CD14-positive monocyte (primary cell): Measurements from ENCODE around the gene MAP2K7. TPM values are rescaled to one million over a fixed set of nuclear protein-coding genes. Genes with fewer than 3 reads are reported as not detected.

Experiments
- DNase-seq, 3 donors: peaks; one replicate each; pipeline ENCODE4 v3.0.0-alpha.2; 2011 to 2022
- H2AFZ ChIP-seq: 2 replicates; pipeline ENCODE4 v1.6.0; 2012; ENCODE audit warnings: mild to moderate bottlenecking, low read depth, low read length, inconsistent platforms; ENCODE audit not compliant: insufficient read depth, poor library complexity, severe bottlenecking
- H3K27ac ChIP-seq, 2 donors: 1 replicate in 1 of 2; 2 replicates in 1 of 2; pipeline ENCODE4 v1.5.1; 2012 to 2013; ENCODE audit warnings: low read length in 2 of 2, control low read depth in 1 of 2, inconsistent platforms in 1 of 2, low read depth in 1 of 2, mild to moderate bottlenecking in 1 of 2
- H3K27me3 ChIP-seq, 2 donors: one replicate each; pipeline versions ENCODE4 v1.6.0 to v1.6.1; 2011 to 2013; ENCODE audit warnings: low read length in 2 of 2; ENCODE audit not compliant: control insufficient read depth in 2 of 2, insufficient read depth in 2 of 2
- H3K36me3 ChIP-seq, 2 donors: replicated peaks in 1 of 2; 1 replicate in 1 of 2; 2 replicates in 1 of 2; pipeline versions ENCODE4 v1.5.1 to v1.6.1; 2012 to 2013; ENCODE audit warnings: low read length in 2 of 2, control low read depth in 1 of 2, inconsistent platforms in 1 of 2, mild to moderate bottlenecking in 1 of 2; ENCODE audit not compliant: insufficient read depth in 2 of 2, control insufficient read depth in 1 of 2
- H3K4me1 ChIP-seq, 2 donors: 1 replicate in 1 of 2; 2 replicates in 1 of 2; pipeline versions ENCODE4 v1.5.1 to v1.6.1; 2012 to 2013; ENCODE audit warnings: low read length in 2 of 2, control low read depth in 1 of 2, inconsistent platforms in 1 of 2, mild to moderate bottlenecking in 1 of 2, moderate library complexity in 1 of 2; ENCODE audit not compliant: insufficient read depth in 2 of 2, control insufficient read depth in 1 of 2
- H3K4me2 ChIP-seq: replicated peaks from 2 replicates; pipeline ENCODE3; 2012; ENCODE audit warnings: low read length, moderate library complexity, mild to moderate bottlenecking; ENCODE audit not compliant: poor library complexity, severe bottlenecking; ENCODE audit errors: extremely low read depth
- H3K4me3 ChIP-seq, 3 experiments: fragments of 200-600 bp in 1 of 3; sonication (generic) in 1 of 3; replicated peaks in 1 of 3; 1 replicate in 2 of 3; 2 replicates in 1 of 3; pipeline ENCODE4 v1.5.1; 2011 to 2013; ENCODE audit warnings: low read length in 3 of 3, mild to moderate bottlenecking in 3 of 3, control low read depth in 2 of 3, low read depth in 2 of 3, inconsistent platforms in 1 of 3, moderate library complexity in 1 of 3
- H3K79me2 ChIP-seq: 2 replicates; pipeline ENCODE4 v1.6.0; 2012; ENCODE audit warnings: mild to moderate bottlenecking, control low read depth, inconsistent platforms, low read length, moderate library complexity; ENCODE audit not compliant: insufficient read depth
- H3K9ac ChIP-seq: 2 replicates; pipeline ENCODE4 v1.6.0; 2017; ENCODE audit warnings: low read length, mild to moderate bottlenecking; ENCODE audit not compliant: insufficient read depth, poor library complexity, severe bottlenecking
- H3K9me3 ChIP-seq, 2 donors: replicated peaks in 1 of 2; 1 replicate in 1 of 2; 2 replicates in 1 of 2; pipeline versions ENCODE4 v1.5.1 to v1.6.1; 2012 to 2013; ENCODE audit warnings: low read length in 2 of 2, control low read depth in 1 of 2; ENCODE audit not compliant: control insufficient read depth in 1 of 2, insufficient read depth in 1 of 2
- H4K20me1 ChIP-seq: 2 replicates; pipeline ENCODE4 v1.6.0; 2012; ENCODE audit warnings: mild to moderate bottlenecking, low read length, control low read depth, moderate library complexity; ENCODE audit not compliant: insufficient read depth
- H3K27ac Mint-ChIP-seq, 7 donors: one replicate each; pipeline ENCODE4 v1.8.0; 2020; ENCODE audit warnings: mild to moderate bottlenecking in 7 of 7, mixed read lengths in 7 of 7, moderate library complexity in 6 of 7, inconsistent platforms in 2 of 7
- H3K27me3 Mint-ChIP-seq, 3 donors: one replicate each; pipeline ENCODE4 v1.8.0; 2021 to 2022; ENCODE audit warnings: low read depth in 3 of 3, mild to moderate bottlenecking in 3 of 3, mixed read lengths in 3 of 3, moderate library complexity in 3 of 3, inconsistent platforms in 1 of 3
- H3K36me3 Mint-ChIP-seq, 2 donors: one replicate each; pipeline ENCODE4 v1.8.0; 2020; ENCODE audit warnings: mixed read lengths in 2 of 2, inconsistent platforms in 1 of 2, mild to moderate bottlenecking in 1 of 2
- H3K4me1 Mint-ChIP-seq: one replicate; pipeline ENCODE4 v1.8.0; 2020; ENCODE audit warnings: mild to moderate bottlenecking, mixed read lengths
- H3K4me3 Mint-ChIP-seq, 2 donors: one replicate each; pipeline ENCODE4 v1.8.0; 2020; ENCODE audit warnings: mild to moderate bottlenecking in 2 of 2, mixed read lengths in 2 of 2, moderate library complexity in 1 of 2
- H3K9me3 Mint-ChIP-seq, 7 donors: one replicate each; pipeline ENCODE4 v1.8.0; 2020 to 2022; ENCODE audit warnings: mixed read lengths in 7 of 7, mild to moderate bottlenecking in 6 of 7, moderate library complexity in 6 of 7, inconsistent platforms in 2 of 7
- WGBS: methylation state at CpG from one replicate; pipeline ENCODE4 v1.1.5; 2013; ENCODE audit warnings: missing lambda C conversion rate; ENCODE audit not compliant: insufficient coverage; 5-methylcytosine and 5-hydroxymethylcytosine counted together
- intact Hi-C, 2 donors: fragments of 100-400 bp; cut with micrococcal nuclease; formaldehyde crosslinking; loops; one replicate each; pipeline versions ENCODE4 v1.15.0 to v1.15.1; 2023
- polyA plus RNA-seq, 3 donors: library from polyadenylated mRNA; depleted of rRNA in 1 of 3; unstranded in 2 of 3; stranded (reverse) in 1 of 3; fragments of 300-500 nt in 2 of 3; fragments of >200 nt in 1 of 3; fragmentation: Illumina TruSeq in 2 of 3; gene quantifications; 1 replicate in 2 of 3; 2 replicates in 1 of 3; pipeline ENCODE4 v1.2.3, GENCODE V29; 2012 to 2021
- TF ChIP-seq, protein P1 (sequence below): fragments of 200-600 bp; IDR thresholded peaks from one replicate; pipeline ENCODE4 v1.8.0; 2022; ENCODE audit warnings: antibody characterized with exemption, mild to moderate bottlenecking

Gene MAP2K7
- polyA plus RNA-seq, 3 donors: 0.92 to 39.5 (median 1.5) TPM

DNA sequence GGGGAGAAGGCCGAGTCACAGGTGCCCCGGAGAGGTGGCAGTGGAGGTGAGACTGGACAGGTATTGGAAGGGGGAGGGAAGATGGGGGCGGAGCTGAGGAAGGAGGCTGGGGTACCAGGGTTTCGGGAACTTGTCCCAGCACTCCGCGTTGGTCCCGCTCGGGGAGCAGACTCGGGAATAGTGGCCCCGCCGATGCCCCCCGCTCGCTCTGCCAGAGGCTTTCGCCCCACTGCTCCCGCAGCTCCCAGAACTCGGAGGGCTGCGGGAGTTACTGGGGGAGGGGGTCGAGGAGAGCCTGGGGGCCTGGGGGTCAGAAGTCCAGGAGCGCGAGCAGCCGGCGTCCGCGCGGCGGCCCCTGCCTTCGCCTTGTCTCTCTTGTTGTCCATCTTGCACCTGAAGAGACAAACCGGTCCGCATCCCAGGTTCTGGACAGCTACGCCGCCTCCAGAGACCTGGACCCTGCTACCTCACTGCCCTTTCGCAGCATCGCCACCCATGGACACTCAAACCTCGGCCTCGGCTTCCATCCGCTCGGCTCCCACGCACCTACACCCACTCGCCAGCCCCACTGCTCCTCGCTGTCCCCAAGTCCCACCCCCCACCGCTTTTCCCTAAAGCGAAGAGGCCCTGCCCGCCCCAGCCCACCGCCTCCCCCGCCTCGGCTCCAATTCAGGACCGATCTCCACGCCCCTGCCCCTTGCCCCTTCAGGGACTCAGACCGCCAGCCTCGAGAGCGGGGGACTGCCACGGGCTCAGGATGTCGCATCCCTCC lies 30.2 kb upstream of the MAP2K7 start:
- H3K4me1 ChIP-seq: peaks cover 33 to 46% of the 10 kb centered on the region in 2 donors
- H2AFZ ChIP-seq: no peak overlapping the region
- H3K36me3 ChIP-seq: no peaks in the 10 kb centered on the region
- H3K4me1 Mint-ChIP-seq: peaks cover 23% of the 10 kb centered on the region
- no peak overlapping the region for H3K4me2 ChIP-seq
- no peak overlapping the region for H3K9ac ChIP-seq
- DNase-seq: no peak
- H4K20me1 ChIP-seq: no peaks in the 10 kb centered on the region
- WGBS: 21% methylated on average over 50 of the region's 53 CpGs
- peaks cover 51 to 70% (median 65%) of the 10 kb centered on the region in 3 donors for H3K27me3 Mint-ChIP-seq
- intact Hi-C loops: loop anchor here in 1 of 2 donors (5.0 kb wide), 1 partner anchor 49 kb away; the partner anchor contains the start of gene SNAPC2
- peaks cover 3 to 40% (median 8%) of the 10 kb centered on the region in 7 donors for H3K9me3 Mint-ChIP-seq
- peak overlapping the region in 1 of 2 donors; percentile 81 for H3K4me3 Mint-ChIP-seq
- no peaks in the 10 kb centered on the region for H3K79me2 ChIP-seq
- H3K36me3 Mint-ChIP-seq: peaks cover 0 to 4% of the 10 kb centered on the region in 2 donors
- no peak overlapping the region for H3K27ac ChIP-seq
- no peak overlapping the region for H3K4me3 ChIP-seq
- H3K9me3 ChIP-seq: peaks cover 3 to 16% of the 10 kb centered on the region in 2 donors
- H3K27me3 ChIP-seq: peaks cover 25 to 48% of the 10 kb centered on the region in 2 donors
- peak overlapping the region in 1 of 7 donors; percentile 69 for H3K27ac Mint-ChIP-seq
- TF ChIP-seq, protein P1, sequence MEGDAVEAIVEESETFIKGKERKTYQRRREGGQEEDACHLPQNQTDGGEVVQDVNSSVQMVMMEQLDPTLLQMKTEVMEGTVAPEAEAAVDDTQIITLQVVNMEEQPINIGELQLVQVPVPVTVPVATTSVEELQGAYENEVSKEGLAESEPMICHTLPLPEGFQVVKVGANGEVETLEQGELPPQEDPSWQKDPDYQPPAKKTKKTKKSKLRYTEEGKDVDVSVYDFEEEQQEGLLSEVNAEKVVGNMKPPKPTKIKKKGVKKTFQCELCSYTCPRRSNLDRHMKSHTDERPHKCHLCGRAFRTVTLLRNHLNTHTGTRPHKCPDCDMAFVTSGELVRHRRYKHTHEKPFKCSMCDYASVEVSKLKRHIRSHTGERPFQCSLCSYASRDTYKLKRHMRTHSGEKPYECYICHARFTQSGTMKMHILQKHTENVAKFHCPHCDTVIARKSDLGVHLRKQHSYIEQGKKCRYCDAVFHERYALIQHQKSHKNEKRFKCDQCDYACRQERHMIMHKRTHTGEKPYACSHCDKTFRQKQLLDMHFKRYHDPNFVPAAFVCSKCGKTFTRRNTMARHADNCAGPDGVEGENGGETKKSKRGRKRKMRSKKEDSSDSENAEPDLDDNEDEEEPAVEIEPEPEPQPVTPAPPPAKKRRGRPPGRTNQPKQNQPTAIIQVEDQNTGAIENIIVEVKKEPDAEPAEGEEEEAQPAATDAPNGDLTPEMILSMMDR: no peak

DNA sequence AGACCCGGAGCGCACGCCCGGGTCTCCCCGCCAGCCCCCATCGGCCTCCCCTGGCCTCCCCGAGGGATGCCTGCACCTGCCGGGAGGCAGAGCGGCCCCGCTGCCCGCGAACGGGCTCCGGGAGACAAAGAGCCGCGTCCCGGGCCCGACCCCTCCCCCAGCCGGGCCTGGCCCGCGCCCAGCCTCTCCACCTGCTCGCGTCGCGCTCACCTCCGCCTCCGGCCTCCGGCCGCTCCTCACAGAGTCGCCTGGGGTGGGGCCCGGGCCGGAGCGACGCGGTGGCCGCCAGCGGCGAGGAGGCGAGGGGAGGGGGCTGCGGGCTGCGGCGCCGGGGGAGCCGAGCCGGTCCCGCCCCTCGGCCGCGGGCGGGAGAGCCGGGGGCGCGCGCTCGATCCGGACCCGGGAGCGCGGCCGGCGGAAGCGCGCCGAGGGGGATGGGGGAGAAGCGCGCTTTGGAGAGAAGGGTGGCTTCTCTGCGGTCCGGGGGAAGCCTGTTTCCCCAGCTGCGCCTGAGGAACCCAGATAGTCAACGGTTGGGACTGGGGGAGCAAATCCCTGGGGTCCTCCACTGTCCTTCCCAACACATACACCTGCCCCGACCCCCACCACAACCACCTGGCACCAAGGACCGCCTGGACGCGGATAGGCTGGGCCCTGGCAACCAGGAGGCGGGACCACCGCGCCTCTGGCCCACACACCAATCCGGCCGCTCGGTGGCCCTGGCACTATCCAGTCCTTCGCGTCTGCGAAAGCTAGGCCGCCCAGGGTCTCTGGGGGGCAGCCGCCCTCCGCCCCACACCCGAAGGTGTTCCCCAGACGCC lies 29.4 kb upstream of the MAP2K7 start, which contains the start of gene PRR36:
TSS of gene PRR36 (minus strand) at position 315 of the 821 bp plus-strand sequence. CDS start 701 bp downstream, outside the sequence.
- Histone ChIP-seq H3K4me3 (no peak within 1 kb of the TSS), H3K4me1 (peaks cover 27 to 38% of the 10 kb centered on the region in 2 donors), H3K79me2 (no peaks in the 10 kb centered on the region), H3K27ac (no peak within 1 kb of the TSS), H3K36me3 (no peaks in the 10 kb centered on the region), H2AFZ (no peak within 1 kb of the TSS), H3K9ac (no peak within 1 kb of the TSS), H3K4me2 (no peak within 1 kb of the TSS), H3K9me3 (peaks cover 3 to 14% of the 10 kb centered on the region in 2 donors), H3K27me3 (peaks cover 23 to 43% of the 10 kb centered on the region in 2 donors), H4K20me1 (no peaks in the 10 kb centered on the region)
- Mint-ChIP-seq H3K4me3 (peak within 1 kb of the TSS in 1 of 2 donors; percentile 81), H3K27me3 (peaks cover 46 to 65% (median 61%) of the 10 kb centered on the region in 3 donors), H3K4me1 (peaks cover 19% of the 10 kb centered on the region), H3K9me3 (peaks cover 3 to 37% (median 8%) of the 10 kb centered on the region in 7 donors), H3K27ac (peak within 1 kb of the TSS in 1 of 7 donors; percentile 69), H3K36me3 (peaks cover 0 to 4% of the 10 kb centered on the region in 2 donors)
- TF ChIP-seq, protein P1: no peak
- intact Hi-C loops: loop anchor here in 1 of 2 donors (5.0 kb wide), 1 partner anchor 48 kb away; the partner anchor contains the start of gene SNAPC2
- WGBS: under 1% methylated on average over 78 of the region's 88 CpGs
- no peak for DNase-seq
